ENCODE results near the gene IL34.
A peak's percentile ranks its signal among the peaks of the same experiment; 100 is the strongest.

The IL34 gene

GRCh38 chr16:70703041-70703834 lies 56.9 kb downstream of the IL34 start:
- Mint-ChIP-seq H3K4me3 (peak overlapping the region in 1 of 3 experiments; percentile 35), H3K36me3 (ENCODE audit: low read depth) (peaks cover 4% of the 10 kb centered on the region), H3K27ac (peak overlapping the region; percentile 89 to 94 (median 94)), H3K27me3 (ENCODE audit: low read depth) (peaks cover 7% of the 10 kb centered on the region), H3K4me1 (peaks cover 85% of the 10 kb centered on the region), H3K9me3 (no peaks in the 10 kb centered on the region)
- peak in 2 of 3 experiments; percentile 34 for TF ChIP-seq CTCF (IDR thresholded peaks at IDR 0.05; ENCODE audit: unreplicated experiment in 3 of 3)

GRCh38 chr16:70703835-70704381 lies 57.5 kb downstream of the IL34 start:
- peaks cover 90% of the 10 kb centered on the region for H3K4me1 Mint-ChIP-seq
- peaks cover 4% of the 10 kb centered on the region for H3K36me3 Mint-ChIP-seq (ENCODE audit: low read depth)
- H3K4me3 Mint-ChIP-seq, result no peak overlapping the region
- peak overlapping the region; percentile 89 to 94 (median 94) for H3K27ac Mint-ChIP-seq
- peaks cover 7% of the 10 kb centered on the region for H3K27me3 Mint-ChIP-seq (ENCODE audit: low read depth)
- no peak for TF ChIP-seq CTCF (IDR thresholded peaks at IDR 0.05; ENCODE audit: unreplicated experiment in 3 of 3)
- no peaks in the 10 kb centered on the region for H3K9me3 Mint-ChIP-seq

GRCh38 chr16:70704586-70704985 lies 58.2 kb downstream of the IL34 start:
- no peak overlapping the region for H3K4me3 Mint-ChIP-seq
- H3K27ac Mint-ChIP-seq, result peak overlapping the region in 2 of 3 experiments; percentile 81 to 89
- H3K27me3 Mint-ChIP-seq (ENCODE audit: low read depth), result peaks cover 4% of the 10 kb centered on the region
- H3K4me1 Mint-ChIP-seq, result peaks cover 89% of the 10 kb centered on the region
- TF ChIP-seq CTCF (IDR thresholded peaks at IDR 0.05; ENCODE audit: unreplicated experiment in 3 of 3), result no peak
- H3K9me3 Mint-ChIP-seq, result no peaks in the 10 kb centered on the region
- H3K36me3 Mint-ChIP-seq (ENCODE audit: low read depth), result no peaks in the 10 kb centered on the region

GRCh38 chr16:70705056-70705455 lies 58.7 kb downstream of the IL34 start:
- no peak overlapping the region for H3K4me3 Mint-ChIP-seq
- H3K9me3 Mint-ChIP-seq, result no peaks in the 10 kb centered on the region
- H3K4me1 Mint-ChIP-seq, result peaks cover 85% of the 10 kb centered on the region
- TF ChIP-seq CTCF (IDR thresholded peaks at IDR 0.05; ENCODE audit: unreplicated experiment in 3 of 3), result no peak
- H3K36me3 Mint-ChIP-seq (ENCODE audit: low read depth), result no peaks in the 10 kb centered on the region
- H3K27ac Mint-ChIP-seq, result peak overlapping the region; percentile 54 to 89 (median 81)
- H3K27me3 Mint-ChIP-seq (ENCODE audit: low read depth), result peaks cover 4% of the 10 kb centered on the region

- Mint-ChIP-seq H3K27me3 (ENCODE audit: low read depth) (no peaks in the 10 kb centered on the region), H3K36me3 (ENCODE audit: low read depth) (peaks cover 4% of the 10 kb centered on the region), H3K9me3 (no peaks in the 10 kb centered on the region), H3K27ac (peak overlapping the region; percentile 76 to 97 (median 89)), H3K4me1 (peaks cover 85% of the 10 kb centered on the region), H3K4me3 (peak overlapping the region in 2 of 3 experiments; percentile 8 to 57)
- no peak for TF ChIP-seq CTCF (IDR thresholded peaks at IDR 0.05; ENCODE audit: unreplicated experiment in 3 of 3)
Observed at GRCh38 chr16:70706948-70707465, 60.6 kb downstream of the IL34 start.
